ENCODE data around the gene PCDH10.

- TF ChIP-seq RCOR1 (conservative IDR thresholded peaks at IDR 0.05; ENCODE audit: low read depth, low read length) (no peak), CTCF (IDR thresholded peaks at IDR 0.05 in 2 of 3, conservative IDR thresholded peaks at IDR 0.05 in 1 of 3; ENCODE audit: control insufficient read depth in 2 of 3, extremely low read depth in 1 of 3, insufficient read depth in 1 of 3, low read depth in 3 of 3, low read length in 3 of 3) (no peak), TAF1 (IDR thresholded peaks at IDR 0.05; ENCODE audit: borderline replicate concordance, low read depth, low read length) (no peak), CHD2 (IDR thresholded peaks at IDR 0.05; ENCODE audit: borderline replicate concordance, low read depth, low read length) (no peak), MEF2A (IDR thresholded peaks at IDR 0.05; ENCODE audit: insufficient read depth, low read depth, low read length) (no peak)
Observed at GRCh38 chr4:133145241-133145640, 3.9 kb upstream of the PCDH10 start.
